ENCODE measurements around the gene ATP6V0E1. TPM values are rescaled to one million over a fixed set of nuclear protein-coding genes. Genes with fewer than 3 reads are reported as not detected.
"Not testable (repeated sequence)": the region's sequence is repeated elsewhere in the genome, so short reads cannot be mapped to it uniquely, and the experiment has no call there.

ATP6V0E1 gene
- total RNA-seq, 1 experiment from 2014 or later = 304 TPM

GRCh38 chr5:173075970-173076369 is 92.4 kb downstream of the ATP6V0E1 start:
- DNase-seq (ENCODE audit: low spot score) = no peak

DNA sequence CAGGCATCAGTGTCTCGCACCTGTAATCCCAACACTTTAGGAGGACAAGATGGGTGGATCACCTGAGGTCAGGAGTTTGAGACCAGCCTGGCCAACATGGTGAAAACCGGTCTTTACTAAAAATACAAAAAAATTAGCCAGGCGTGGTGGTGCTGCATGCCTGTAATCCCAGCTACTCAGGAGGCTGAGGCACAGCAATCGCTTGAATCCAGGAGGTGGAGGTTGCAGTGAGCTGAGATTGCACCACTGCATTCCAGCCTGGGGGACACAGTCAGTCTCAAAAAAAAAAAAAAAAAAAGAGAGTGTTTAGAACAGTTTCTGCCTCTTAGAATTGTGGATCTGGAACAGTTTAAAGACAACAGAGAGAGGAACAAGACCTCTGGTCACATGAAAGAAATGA is 92.9 kb downstream of the ATP6V0E1 start:
- not testable (repeated sequence) for DNase-seq (ENCODE audit: low spot score)

GRCh38 chr5:173078878-173079277 is 95.3 kb downstream of the ATP6V0E1 start:
- DNase-seq (ENCODE audit: low spot score) = no peak

Other genes with a start within 250 kb of the ATP6V0E1 start
- 15.8 and 18.5 TPM in 2 replicates for gene DUSP1, start 212.6 kb upstream of the ATP6V0E1 start, total RNA-seq (2014; rRNA removed; shearing (Covaris generic))
- gene ERGIC1, start 149.5 kb upstream of the ATP6V0E1 start, total RNA-seq (2014; rRNA removed; shearing (Covaris generic)) = 72.3 and 86.2 TPM in 2 replicates
- 102 and 152 TPM in 2 replicates for gene RPL26L1, start 24.3 kb upstream of the ATP6V0E1 start, total RNA-seq (2014; rRNA removed; shearing (Covaris generic))
- 4.4 and 7.2 TPM in 2 replicates for gene CREBRF, start 72.6 kb downstream of the ATP6V0E1 start, total RNA-seq (2014; rRNA removed; shearing (Covaris generic))
- 25.2 and 39.2 TPM in 2 replicates for gene BNIP1, start 160.8 kb downstream of the ATP6V0E1 start, total RNA-seq (2014; rRNA removed; shearing (Covaris generic))

Data from H4 (cell line).